Vagina (tissue), 2 donors: ENCODE results near the gene GPR155.

ENCODE experiments used
- CTCF ChIP-seq, 3 experiments: fragments of 450-650 bp in 2 of 3; fragments of 200-600 bp in 1 of 3; sonication (generic) in 1 of 3; IDR thresholded peaks; one replicate each; pipeline ENCODE4 v1.5.1; 2017 to 2019; ENCODE audit warnings: antibody characterized with exemption in 3 of 3, mild to moderate bottlenecking in 2 of 3, moderate library complexity in 2 of 3
- POLR2A ChIP-seq, 2 donors: fragments of 450-650 bp; IDR thresholded peaks; one replicate each; pipeline ENCODE4 v1.6.1; 2017; ENCODE audit warnings: antibody characterized with exemption in 2 of 2, mild to moderate bottlenecking in 2 of 2, moderate library complexity in 2 of 2
- POLR2AphosphoS5 ChIP-seq, 2 donors: sonication (generic); formaldehyde crosslinking; IDR thresholded peaks; one replicate each; pipeline ENCODE4 v1.9.0; 2017; ENCODE audit warnings: antibody characterized with exemption in 2 of 2, mild to moderate bottlenecking in 2 of 2, low read depth in 1 of 2; ENCODE audit not compliant: insufficient read depth in 1 of 2

GRCh38 chr2:174495365-174496012 is 8.7 kb upstream of the GPR155 start:
- TF ChIP-seq CTCF (IDR thresholded peaks at IDR 0.05): no peak
- TF ChIP-seq POLR2A (IDR thresholded peaks at IDR 0.05): no peak
- TF ChIP-seq POLR2AphosphoS5 (IDR thresholded peaks at IDR 0.05; ENCODE audit: insufficient read depth in 1 of 2, low read depth in 1 of 2): no peak
